K562 (cell line): ENCODE results near the gene HK1. TPM values are rescaled to one million over a fixed set of nuclear protein-coding genes. Genes with fewer than 3 reads are reported as not detected.

Source experiments
- ATAC-seq: fragments of 200-7000 bp; cut with Tn5 transposase; 3 replicates; pipeline ENCODE4 v1.9.1; 2020; ENCODE audit warnings: moderate library complexity
- BruUV-seq: library from RNA; stranded (reverse); fragments of 400-500 nt; replicated peaks from 2 replicates; lab custom pipeline; 2021; lab: Mats Ljungman, UMichigan
- CTCF ChIA-PET: fragments of 300-600 bp; formaldehyde crosslinking; extraction: SDS; loops from one replicate; lab custom pipeline; 2021; ENCODE audit warnings: low intra/inter-chr PET ratio; lab: Yijun Ruan, JAX
- POLR2A ChIA-PET: fragments of 300-600, 350-650 bp; sonication (Branson Sonifier 250); formaldehyde crosslinking; extraction: SDS; loops from one replicate; lab custom pipeline; 2021; ENCODE audit warnings: antibody characterized with exemption, inconsistent platforms; lab: Yijun Ruan, JAX
- DNase-seq, 4 experiments: peaks; one replicate each; pipeline versions ENCODE4 v3.0.0 to v3.0.0-alpha.2; 2011 to 2018; ENCODE audit warnings: low spot score in 3 of 4, mixed read lengths in 3 of 4; ENCODE audit errors: extremely low read depth in 1 of 4
- FAIRE-seq: peaks from 2 replicates; lab custom pipeline; 2011; peaks lifted over from hg19 to GRCh38; lab: Jason Lieb, UNC
- H2AFZ ChIP-seq: 2 replicates; pipeline ENCODE4 v1.6.0; 2011; ENCODE audit warnings: low read depth, low read length, control low read depth, inconsistent platforms
- H3K27ac ChIP-seq: fragments of 200-600 bp; 3 replicates; pipeline ENCODE4 v1.8.0; 2011; ENCODE audit warnings: low read depth, mild to moderate bottlenecking, control low read depth, inconsistent platforms, low read length, moderate library complexity, mixed read lengths; ENCODE audit errors: extremely low read depth
- H3K27me3 ChIP-seq, 2 experiments: fragments of 300-600 bp in 1 of 2; 2 replicates in 1 of 2; 3 replicates in 1 of 2; pipeline versions ENCODE4 v1.6.0 to v1.8.0; 2011; ENCODE audit warnings: inconsistent platforms in 2 of 2, low read length in 2 of 2, mild to moderate bottlenecking in 1 of 2, mixed read lengths in 1 of 2, moderate library complexity in 1 of 2; ENCODE audit not compliant: control insufficient read depth in 2 of 2, insufficient read depth in 2 of 2
- H3K36me3 ChIP-seq: fragments of 300-600 bp; 3 replicates; pipeline ENCODE4 v1.8.0; 2011; ENCODE audit warnings: mild to moderate bottlenecking, low read length, inconsistent platforms; ENCODE audit not compliant: control insufficient read depth, insufficient read depth
- H3K4me1 ChIP-seq, 2 experiments: fragments of 200-600 bp in 1 of 2; replicated peaks in 1 of 2; 2 replicates in 1 of 2; 3 replicates in 1 of 2; pipeline versions ENCODE4 v1.5.1 to v1.8.0; 2011; ENCODE audit warnings: inconsistent platforms in 2 of 2, low read length in 2 of 2, mild to moderate bottlenecking in 1 of 2, mixed read lengths in 1 of 2, moderate library complexity in 1 of 2; ENCODE audit not compliant: control insufficient read depth in 2 of 2, insufficient read depth in 2 of 2
- H3K4me2 ChIP-seq: 2 replicates; pipeline ENCODE4 v1.6.1; 2011; ENCODE audit warnings: low read length, control low read depth, inconsistent platforms, mixed read lengths; ENCODE audit not compliant: insufficient read depth
- H3K4me3 ChIP-seq: fragments of 200-600 bp; sonication (generic), shearing (Covaris generic); 2 replicates; pipeline ENCODE4 v1.5.1; 2016; ENCODE audit warnings: control low read depth, inconsistent platforms
- H3K79me2 ChIP-seq: fragments of 200-600 bp; 3 replicates; pipeline ENCODE4 v1.8.0; 2011; ENCODE audit warnings: low read length, inconsistent platforms; ENCODE audit not compliant: control insufficient read depth, insufficient read depth
- H3K9ac ChIP-seq, 2 experiments: 2 replicates each; pipeline versions ENCODE4 v1.6.0 to v1.6.1; 2011; ENCODE audit warnings: low read depth in 2 of 2, low read length in 2 of 2, control low read depth in 1 of 2, inconsistent platforms in 1 of 2, mild to moderate bottlenecking in 1 of 2, mixed read lengths in 1 of 2; ENCODE audit not compliant: insufficient read depth in 1 of 2
- H3K9me1 ChIP-seq: one replicate; pipeline ENCODE4 v1.6.0; 2011; ENCODE audit warnings: inconsistent platforms, mild to moderate bottlenecking, low read length, moderate library complexity; ENCODE audit not compliant: control insufficient read depth, insufficient read depth
- H3K9me3 ChIP-seq: replicated peaks from 2 replicates; pipeline ENCODE4 v1.5.1; 2011; ENCODE audit warnings: low read depth, low read length, inconsistent platforms; ENCODE audit not compliant: control insufficient read depth, insufficient read depth
- H4K20me1 ChIP-seq: replicated peaks from 2 replicates; pipeline ENCODE4 v1.6.1; 2011; ENCODE audit warnings: low read length, inconsistent platforms, mixed read lengths; ENCODE audit not compliant: control insufficient read depth, insufficient read depth
- BHLHE40 ChIP-seq: IDR thresholded peaks from 2 replicates; pipeline ENCODE4 v1.6.1; 2011; ENCODE audit warnings: low read length, improper control_type of control experiment
- CCAR2 ChIP-seq: fragments of 200-400 bp; formaldehyde crosslinking; IDR thresholded peaks from 2 replicates; pipeline ENCODE4 v1.6.1; 2017; ENCODE audit warnings: mild to moderate bottlenecking, low read depth, low read length
- HDAC8 ChIP-seq: fragments of 450-650 bp; IDR thresholded peaks from 2 replicates; pipeline ENCODE4 v1.6.1; 2016; ENCODE audit warnings: mild to moderate bottlenecking, missing genetic modification characterization, moderate library complexity, missing compliant biosample characterization
- KDM1A ChIP-seq, 2 experiments: fragments of 450-650 bp; IDR thresholded peaks; 2 replicates each; pipeline ENCODE4 v1.6.1; 2016; ENCODE audit warnings: mild to moderate bottlenecking in 2 of 2
- RUNX1 ChIP-seq: sonication (generic); IDR thresholded peaks from 2 replicates; pipeline ENCODE4 v1.6.1; 2016; ENCODE audit warnings: antibody characterized with exemption, low read depth
- SMARCA4 ChIP-seq: fragments of 450-650 bp; IDR thresholded peaks from 2 replicates; pipeline ENCODE4 v1.6.1; 2016
- ZBTB1 ChIP-seq: sonication (generic); formaldehyde crosslinking; IDR thresholded peaks from 2 replicates; pipeline ENCODE4 v1.8.1; 2023; ENCODE audit warnings: missing genetic modification reagents, low read depth, mild to moderate bottlenecking, borderline replicate concordance
- ZNF695 ChIP-seq: fragments of 450-650 bp; formaldehyde crosslinking; IDR thresholded peaks from 2 replicates; pipeline ENCODE4 v1.4.0; 2020; ENCODE audit warnings: mild to moderate bottlenecking, moderate library complexity
- WGBS: fragments of 100-300 bp; shearing (Covaris generic); methylation state at CpG from one replicate; pipeline ENCODE4 v1.1.6; 2016; ENCODE audit warnings: low coverage, mixed read lengths; ENCODE audit not compliant: insufficient coverage; ENCODE audit errors: missing lambda C conversion rate; 5-methylcytosine and 5-hydroxymethylcytosine counted together
- in situ Hi-C: fragments of 300-500 bp; cut with MboI; formaldehyde crosslinking; loops from 4 replicates; pipeline ENCODE4 v1.15.0; 2018; ENCODE audit warnings: inconsistent platforms, mixed read lengths
- intact Hi-C: fragments of 100-400 bp; cut with micrococcal nuclease; formaldehyde crosslinking; loops from 2 replicates; pipeline ENCODE4 v1.14.2; 2022
- polyA plus RNA-seq, 8 experiments: library from polyadenylated mRNA; depleted of rRNA in 4 of 8; stranded (reverse) in 5 of 8; unstranded in 3 of 8; fragments of >200 nt; fragmentation: Nextera tagmentation in 2 of 8; fragmentation: Illumina TruSeq in 1 of 8; extraction: Ambion mirVana in 2 of 8; extraction: Trizol in 1 of 8; gene quantifications; 2 replicates each; pipeline versions ENCODE4 v1.2.1 to v1.2.3, GENCODE V29; 2011 to 2014; ENCODE audit warnings: inconsistent platforms in 1 of 8, missing spikeins in 1 of 8
- total RNA-seq, 7 experiments: library from RNA; depleted of rRNA in 6 of 7; stranded (reverse); fragments of >200 nt in 6 of 7; fragmentation: Illumina TruSeq in 2 of 7; extraction: Trizol in 2 of 7; gene quantifications; 2 replicates each; pipeline versions ENCODE4 v1.2.1 to v1.2.3, GENCODE V29; 2011 to 2021; ENCODE audit warnings: low replicate concordance in 1 of 7
- TF ChIP-seq, protein P1 (sequence below), 2 experiments: fragments of 450-650 bp; conservative IDR thresholded peaks; 2 replicates each; pipeline ENCODE4 v1.6.1; 2017; ENCODE audit warnings: mild to moderate bottlenecking in 2 of 2, moderate library complexity in 2 of 2
- TF ChIP-seq, protein P2 (sequence below): sonication (generic); formaldehyde crosslinking; IDR thresholded peaks from 2 replicates; pipeline ENCODE4 v1.9.0; 2022; ENCODE audit warnings: mild to moderate bottlenecking, missing genetic modification reagents

The HK1 gene
- total and polyA plus RNA-seq, 9 of the 15 experiments (the other 6 are each of a cell fraction or from before 2014, with no cell fraction given), result 29.2 to 444 (median 193) TPM

DNA sequence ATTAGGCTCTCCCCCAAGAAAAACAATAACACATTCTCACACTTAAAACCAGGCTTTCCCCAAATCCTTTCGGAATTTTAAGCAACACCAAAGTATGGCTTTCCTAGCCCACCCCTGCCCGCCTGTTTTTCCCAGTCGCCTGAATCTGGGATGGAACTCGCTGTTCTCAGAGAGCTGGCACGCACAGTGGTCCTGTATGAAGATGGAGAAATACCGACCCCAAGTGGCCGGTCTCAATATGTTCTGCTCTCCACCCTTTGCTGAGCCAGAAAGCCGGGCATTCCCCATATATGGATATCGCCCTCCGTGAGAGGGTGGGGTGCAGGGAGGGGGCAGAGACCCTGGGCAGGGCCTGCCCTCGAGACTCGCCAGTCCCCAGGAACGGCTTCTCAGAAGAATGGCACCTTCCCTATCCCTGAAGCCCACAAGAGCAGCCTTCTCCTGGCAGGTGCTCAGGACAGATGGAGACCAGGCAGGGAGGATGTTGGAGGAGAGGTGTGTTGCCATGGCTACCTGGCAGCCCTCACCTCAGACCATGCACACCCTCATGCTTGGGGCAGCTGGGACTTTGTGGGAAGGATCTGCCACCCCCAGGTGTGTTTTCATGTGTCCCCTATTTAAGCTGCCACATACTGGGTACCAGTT is 135.0 kb downstream of the HK1 start (continued):
- no peak for TF ChIP-seq SMARCA4

DNA sequence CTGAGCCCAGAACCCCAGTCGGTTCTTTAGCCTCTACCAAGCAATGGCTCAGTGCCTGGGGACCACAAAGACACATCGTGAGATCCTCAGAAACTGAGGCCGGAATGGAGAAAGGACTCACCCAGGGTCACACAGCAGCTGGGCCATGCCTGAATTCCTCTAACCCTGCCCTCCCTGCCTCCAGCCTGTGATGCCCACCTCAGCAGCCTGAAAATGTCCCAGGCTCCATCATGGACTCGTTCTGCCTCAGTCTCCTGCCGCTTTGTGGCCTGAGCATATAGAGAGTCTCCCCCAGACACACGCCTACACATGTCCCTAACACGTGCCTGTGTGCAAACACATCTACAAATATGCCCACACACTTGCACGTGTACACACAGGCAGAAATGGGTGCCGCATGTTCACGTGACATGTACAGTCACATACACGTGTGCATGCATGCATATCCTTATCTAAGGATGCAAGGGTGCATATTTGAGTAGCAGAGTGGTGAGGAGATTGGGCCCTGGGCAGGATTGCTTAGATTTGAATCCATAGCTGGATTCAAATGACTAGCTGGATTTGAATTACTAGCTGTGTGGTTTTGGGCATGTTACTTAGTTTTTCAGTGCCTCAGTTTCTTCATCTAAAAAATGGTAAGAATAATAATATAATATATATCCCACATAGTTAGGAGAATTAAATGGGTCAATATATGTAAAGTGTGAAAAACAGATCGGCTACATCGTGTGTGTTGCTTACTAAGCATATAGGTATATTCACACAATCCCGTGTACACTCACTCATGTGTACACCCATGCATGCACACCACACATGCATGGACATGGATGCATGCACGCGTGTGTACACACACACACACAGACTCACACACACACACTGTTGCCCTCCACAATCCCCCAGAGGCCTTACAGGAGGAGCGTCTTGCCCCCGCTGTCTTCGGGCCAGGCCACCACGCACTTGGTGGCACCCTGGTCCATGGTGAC is 136.0 kb downstream of the HK1 start:
- TF ChIP-seq KDM1A (IDR thresholded peaks at IDR 0.05) (peak; percentile 22 to 51; a peak in 2 of 4 replicates), HDAC8 (tag) (no peak), BHLHE40 (peak; percentile 81), CCAR2 (no peak), ZBTB1 (CRISPR knock-in tag) (0 out of 2 replicates have a peak, but pooled peaks have one; percentile 43), RUNX1 (no peak), ZNF695 (CRISPR knock-in tag) (no peak), SMARCA4 (no peak)
- TF ChIP-seq, protein P1, sequence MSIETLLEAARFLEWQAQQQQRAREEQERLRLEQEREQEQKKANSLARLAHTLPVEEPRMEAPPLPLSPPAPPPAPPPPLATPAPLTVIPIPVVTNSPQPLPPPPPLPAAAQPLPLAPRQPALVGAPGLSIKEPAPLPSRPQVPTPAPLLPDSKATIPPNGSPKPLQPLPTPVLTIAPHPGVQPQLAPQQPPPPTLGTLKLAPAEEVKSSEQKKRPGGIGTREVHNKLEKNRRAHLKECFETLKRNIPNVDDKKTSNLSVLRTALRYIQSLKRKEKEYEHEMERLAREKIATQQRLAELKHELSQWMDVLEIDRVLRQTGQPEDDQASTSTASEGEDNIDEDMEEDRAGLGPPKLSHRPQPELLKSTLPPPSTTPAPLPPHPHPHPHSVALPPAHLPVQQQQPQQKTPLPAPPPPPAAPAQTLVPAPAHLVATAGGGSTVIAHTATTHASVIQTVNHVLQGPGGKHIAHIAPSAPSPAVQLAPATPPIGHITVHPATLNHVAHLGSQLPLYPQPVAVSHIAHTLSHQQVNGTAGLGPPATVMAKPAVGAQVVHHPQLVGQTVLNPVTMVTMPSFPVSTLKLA (conservative IDR thresholded peaks at IDR 0.05), result 0 out of 4 replicates have a peak, but pooled peaks have one; percentile 22 to 37
- TF ChIP-seq, protein P2, sequence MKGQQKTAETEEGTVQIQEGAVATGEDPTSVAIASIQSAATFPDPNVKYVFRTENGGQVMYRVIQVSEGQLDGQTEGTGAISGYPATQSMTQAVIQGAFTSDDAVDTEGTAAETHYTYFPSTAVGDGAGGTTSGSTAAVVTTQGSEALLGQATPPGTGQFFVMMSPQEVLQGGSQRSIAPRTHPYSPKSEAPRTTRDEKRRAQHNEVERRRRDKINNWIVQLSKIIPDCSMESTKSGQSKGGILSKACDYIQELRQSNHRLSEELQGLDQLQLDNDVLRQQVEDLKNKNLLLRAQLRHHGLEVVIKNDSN (CRISPR knock-in tag), result peak; percentile 66
- in situ Hi-C loops, result loop anchor here (5.0 kb wide), 1 partner anchor 397 kb away; no protein-coding TSS in a partner anchor
- no TSS peak for BruUV-seq

More for the DNA sequence above, 136.0 kb downstream of the HK1 start:
- FAIRE-seq (peak; percentile 6), DNase-seq (no peak), ATAC-seq (no peak)
- 23% methylated on average over 20 of the region's 20 CpGs for WGBS
- no peak overlapping the region for H3K27ac ChIP-seq
- no peaks in the 10 kb centered on the region for H3K9me3 ChIP-seq
- ChIA-PET POLR2A (no interaction called here), CTCF (interaction anchor here (0.7 to 2.5 kb wide), 3 partner anchors 93 to 622 kb away, joined by 3 to 10 read pairs (median 4); no protein-coding TSS in a partner anchor)
- peaks cover 36 to 55% of the 10 kb centered on the region in 2 experiments for H3K27me3 ChIP-seq
- H3K79me2 ChIP-seq, result no peaks in the 10 kb centered on the region
- no peak overlapping the region for H2AFZ ChIP-seq
- H3K4me1 ChIP-seq, result peaks cover 15% of the 10 kb centered on the region in 2 experiments
- H3K9ac ChIP-seq, result peak overlapping the region in 1 of 2 experiments; percentile 32; a peak in 2 of 4 replicates
- H3K9me1 ChIP-seq, result no peaks in the 10 kb centered on the region
- no peaks in the 10 kb centered on the region; the same call in 1 of the 2 replicates for H4K20me1 ChIP-seq
- no peaks in the 10 kb centered on the region for H3K36me3 ChIP-seq
- H3K4me3 ChIP-seq, result no peak overlapping the region
- intact Hi-C loops, result loop anchor here (5.0 kb wide), 3 partner anchors 322 to 427 kb away; partner anchors contain the start of gene KIFBP
- H3K4me2 ChIP-seq, result no peak overlapping the region
